Cardiac muscle cell (in vitro differentiated cells and primary cell): ENCODE results near the gene TIFAB. TPM values are rescaled to one million over a fixed set of nuclear protein-coding genes. Genes with fewer than 3 reads are reported as not detected.

ENCODE experiments used
- DNase-seq, 2 donors: peaks; one replicate each; pipeline versions ENCODE4 v3.0.0 to v3.0.0-alpha.2; 2010 to 2017; ENCODE audit warnings: low read depth in 1 of 2, low spot score in 1 of 2
- H3K27ac ChIP-seq: fragments of 200-600 bp; sonication (generic); 2 replicates; pipeline ENCODE4 v1.5.1; 2016
- H3K27me3 ChIP-seq: fragments of 200-600 bp; sonication (generic); 2 replicates; pipeline ENCODE4 v1.6.0; 2016; ENCODE audit warnings: control low read depth
- H3K36me3 ChIP-seq: fragments of 200-600 bp; sonication (generic); 2 replicates; pipeline ENCODE4 v1.5.1; 2016; ENCODE audit warnings: control low read depth
- H3K4me1 ChIP-seq: fragments of 200-600 bp; sonication (generic); 2 replicates; pipeline ENCODE4 v1.8.1; 2017; ENCODE audit warnings: low read depth, mild to moderate bottlenecking, mixed run types
- H3K4me3 ChIP-seq: fragments of 200-600 bp; sonication (generic); 2 replicates; pipeline ENCODE4 v1.5.1; 2016; ENCODE audit warnings: mild to moderate bottlenecking
- H3K9me3 ChIP-seq: fragments of 200-600 bp; sonication (generic); 2 replicates; pipeline ENCODE4 v1.5.1; 2017; ENCODE audit warnings: low read depth, mild to moderate bottlenecking, control low read depth
- CTCF ChIP-seq: IDR thresholded peaks from 2 replicates; pipeline ENCODE4 v1.5.1; 2012; ENCODE audit warnings: low read depth, mild to moderate bottlenecking, low read length
- polyA plus RNA-seq: library from polyadenylated mRNA; unstranded; fragments of >200 nt; fragmentation: Nextera tagmentation; extraction: Ambion mirVana; gene quantifications from 2 replicates; pipeline ENCODE4 v1.2.1, GENCODE V29; 2016
- total RNA-seq: library from RNA; depleted of rRNA; stranded (reverse); fragments of >200 nt; gene quantifications from 2 replicates; pipeline ENCODE4 v1.2.3, GENCODE V29; 2016

Gene TIFAB
- total and polyA plus RNA-seq, 2 experiments from 2014 or later, result not detected

DNA sequence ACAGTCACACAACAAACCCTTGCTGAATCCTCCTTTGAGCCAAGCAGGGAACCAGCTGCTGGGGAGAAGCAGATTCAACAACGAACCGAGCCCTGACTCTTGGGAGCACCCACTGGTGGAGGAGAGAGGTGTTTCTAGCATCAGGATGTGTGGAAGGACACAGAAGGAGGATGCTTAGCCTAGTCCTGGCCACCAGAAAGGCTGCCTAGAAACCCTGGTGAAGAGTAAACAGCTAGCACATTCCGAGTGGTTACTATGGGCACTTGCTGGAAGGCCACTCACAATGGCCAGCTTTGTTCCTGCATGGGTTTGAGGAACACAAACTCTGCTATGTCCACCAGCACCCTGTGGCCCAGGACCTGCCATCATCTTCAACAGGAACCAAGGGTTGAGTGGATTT lies 1.8 kb downstream of the TIFAB start:
- Histone ChIP-seq H3K27me3 (peaks cover 53% of the 10 kb centered on the region), H3K36me3 (no peaks in the 10 kb centered on the region), H3K4me3 (no peak overlapping the region), H3K27ac (no peak overlapping the region), H3K9me3 (no peaks in the 10 kb centered on the region), H3K4me1 (no peaks in the 10 kb centered on the region)
- no peak for TF ChIP-seq CTCF
- DNase-seq, result no peak

DNA sequence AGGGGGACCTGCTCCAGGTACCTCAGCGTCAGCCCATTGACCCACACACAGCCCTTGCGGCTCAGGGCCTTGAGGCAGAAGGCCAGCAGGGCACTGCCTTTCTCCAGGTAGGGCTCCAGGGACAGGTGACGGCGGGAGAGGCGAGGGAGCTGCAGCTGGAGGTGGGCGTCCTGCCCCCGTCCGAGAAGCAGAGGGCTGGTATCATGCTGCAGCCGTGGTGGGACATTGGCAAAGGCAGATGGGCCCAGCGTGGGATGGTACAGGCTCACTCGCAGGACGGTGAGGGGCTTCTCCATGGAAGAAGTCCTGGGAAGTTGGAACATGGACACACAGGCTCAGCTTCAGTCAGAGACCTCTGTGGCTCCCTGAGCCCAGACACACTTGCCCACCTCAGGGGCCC lies 2.5 kb downstream of the TIFAB start:
- no peak for DNase-seq
- TF ChIP-seq CTCF, result no peak

DNA sequence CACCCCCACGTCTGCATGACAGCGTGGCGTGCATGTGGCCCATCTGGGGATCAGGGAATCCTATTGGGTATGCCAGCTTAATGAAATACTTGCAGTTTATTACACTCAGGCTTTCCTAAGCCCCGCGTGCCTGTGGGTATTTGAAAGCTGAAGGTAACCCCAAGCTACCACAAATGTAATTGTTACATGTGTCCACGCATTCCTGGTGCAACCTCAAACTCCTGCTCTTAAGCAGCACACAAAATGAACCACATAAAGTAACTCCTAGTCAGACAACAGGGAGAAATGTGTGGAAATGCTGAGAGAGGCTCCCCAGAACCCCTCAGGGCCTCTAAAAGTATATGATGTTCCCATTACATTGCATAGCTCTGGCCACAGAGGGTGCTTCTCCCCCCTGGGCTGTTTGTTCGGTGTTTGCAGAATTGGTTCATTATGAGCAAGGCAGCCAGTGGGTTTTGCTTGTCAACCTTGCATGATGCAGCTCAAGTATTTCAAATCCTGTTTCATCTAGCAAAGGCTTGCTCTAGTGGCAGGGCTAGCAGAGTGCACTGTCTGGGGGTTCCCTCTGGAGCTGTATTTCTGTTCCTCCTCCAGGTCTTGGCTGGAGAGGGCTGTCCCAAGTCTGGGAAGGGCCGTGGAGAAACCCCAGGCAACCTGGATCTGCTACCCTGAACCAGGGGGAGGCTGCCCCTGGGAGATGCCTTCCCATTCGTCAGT lies 3.2 kb downstream of the TIFAB start:
- Histone ChIP-seq H3K27me3 (peaks cover 43% of the 10 kb centered on the region), H3K36me3 (no peaks in the 10 kb centered on the region), H3K4me3 (no peak overlapping the region), H3K27ac (no peak overlapping the region), H3K4me1 (no peaks in the 10 kb centered on the region), H3K9me3 (no peaks in the 10 kb centered on the region)
- TF ChIP-seq CTCF, result no peak
- DNase-seq, result no peak

More for the DNA sequence above, 2.5 kb downstream of the TIFAB start:
- Histone ChIP-seq H3K36me3 (no peaks in the 10 kb centered on the region), H3K27me3 (peaks cover 50% of the 10 kb centered on the region), H3K27ac (no peak overlapping the region), H3K4me1 (no peaks in the 10 kb centered on the region), H3K9me3 (no peaks in the 10 kb centered on the region), H3K4me3 (no peak overlapping the region)

GRCh38 chr5:135448071-135448739 lies 3.9 kb downstream of the TIFAB start:
- H3K4me3 ChIP-seq, result no peak overlapping the region
- DNase-seq, result no peak
- H3K36me3 ChIP-seq, result no peaks in the 10 kb centered on the region
- no peak for TF ChIP-seq CTCF
- H3K9me3 ChIP-seq, result no peaks in the 10 kb centered on the region
- H3K27me3 ChIP-seq, result peaks cover 36% of the 10 kb centered on the region
- peaks cover under 1% of the 10 kb centered on the region for H3K4me1 ChIP-seq
- H3K27ac ChIP-seq, result no peak overlapping the region

DNA sequence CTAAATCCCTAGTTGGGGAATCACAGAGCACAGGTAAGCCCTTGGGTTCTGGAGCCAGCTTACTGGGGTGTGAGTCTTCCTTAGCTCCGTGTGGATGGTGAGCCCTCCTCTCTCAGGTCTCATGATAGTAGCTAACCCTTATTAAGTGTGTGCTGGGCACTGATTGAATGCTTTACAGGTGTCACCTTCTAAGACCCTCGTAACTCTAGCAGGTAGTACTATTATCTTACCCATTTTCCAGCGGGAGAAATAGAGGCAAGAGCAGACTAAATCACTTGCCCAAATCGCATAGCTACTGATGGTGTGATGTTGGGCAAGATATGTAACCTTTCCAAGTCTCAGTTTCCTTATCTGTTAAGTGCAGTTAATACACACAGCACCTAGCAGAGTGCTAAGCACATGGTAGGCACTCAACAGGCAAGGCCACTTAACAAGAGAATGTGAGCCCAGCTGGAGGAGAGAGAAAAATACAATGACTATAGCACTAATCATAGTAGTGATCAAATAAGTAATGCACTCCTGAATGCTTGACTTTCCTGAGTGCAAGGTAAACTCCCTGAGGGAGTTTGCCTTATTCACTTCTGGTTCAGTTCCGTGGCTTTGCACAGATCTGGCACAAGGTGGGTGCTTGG lies 4.7 kb downstream of the TIFAB start, which contains the start of gene DCANP1:
TSS of gene DCANP1 (minus strand) at position 51 of the 632 bp plus-strand sequence. CDS start 240 bp downstream, outside the sequence.
- H3K9me3 ChIP-seq, result no peaks in the 10 kb centered on the region
- peaks cover 28% of the 10 kb centered on the region for H3K27me3 ChIP-seq
- H3K4me1 ChIP-seq, result peaks cover 5% of the 10 kb centered on the region
- no peak within 1 kb of the TSS for H3K4me3 ChIP-seq
- H3K27ac ChIP-seq, result no peak within 1 kb of the TSS
- no peaks in the 10 kb centered on the region for H3K36me3 ChIP-seq
- no peak for DNase-seq
- TF ChIP-seq CTCF, result no peak
